GM19023 (cell line): ENCODE results near the gene GRAMD2A.

Experiments
- ATAC-seq: cut with Tn5 transposase; IDR thresholded peaks from one replicate; pipeline ENCODE4 v1.9.1; 2021; ENCODE audit warnings: mild to moderate bottlenecking, moderate library complexity; ENCODE audit not compliant: unreplicated experiment

GRAMD2A gene

GRCh38 chr15:72197460-72198355, at the start of gene GRAMD2A:
TSS of gene GRAMD2A (minus strand) at chr15:72197787.
- no peak for ATAC-seq

- no peak for ATAC-seq
These were observed 45.3 kb upstream of the GRAMD2A start for GRCh38 chr15:72242775-72243370.

GRCh38 chr15:72239652-72240051, 42.1 kb upstream of the GRAMD2A start:
- no peak for ATAC-seq

GRCh38 chr15:72238586-72238985, 41.0 kb upstream of the GRAMD2A start:
- no peak for ATAC-seq

- no peak for ATAC-seq
These were observed 40.3 kb upstream of the GRAMD2A start for GRCh38 chr15:72237853-72238224.

- peak; percentile 82 for ATAC-seq
These were observed 39.7 kb upstream of the GRAMD2A start for GRCh38 chr15:72237029-72237852.

- no peak for ATAC-seq
These were observed 38.9 kb upstream of the GRAMD2A start for GRCh38 chr15:72236381-72237003.

- ATAC-seq: no peak
These were observed 37.7 kb upstream of the GRAMD2A start for GRCh38 chr15:72235298-72235697.

GRCh38 chr15:72233769-72234168, 36.2 kb upstream of the GRAMD2A start:
- ATAC-seq: no peak

GRCh38 chr15:72231833-72232478, 34.4 kb upstream of the GRAMD2A start:
- ATAC-seq: no peak

GRCh38 chr15:72231066-72231832, 33.7 kb upstream of the GRAMD2A start, which contains the start of gene PKM:
TSS of gene PKM (minus strand) at chr15:72231190. CDS start at chr15:72219097, 12,093 bp downstream.
- ATAC-seq: peak; percentile 45

GRCh38 chr15:72230197-72231065, 32.8 kb upstream of the GRAMD2A start:
- no peak for ATAC-seq

- no peak for ATAC-seq
These were observed 32.3 kb upstream of the GRAMD2A start for GRCh38 chr15:72229947-72230196.

GRCh38 chr15:72229076-72229946, 31.7 kb upstream of the GRAMD2A start:
- no peak for ATAC-seq

- ATAC-seq: no peak
These were observed 30.1 kb upstream of the GRAMD2A start for GRCh38 chr15:72227720-72228119.

GRCh38 chr15:72227192-72227586, 29.6 kb upstream of the GRAMD2A start:
- no peak for ATAC-seq

- ATAC-seq: no peak
These were observed 25.7 kb upstream of the GRAMD2A start for GRCh38 chr15:72223278-72223677.

- ATAC-seq: no peak
These were observed 24.8 kb upstream of the GRAMD2A start for GRCh38 chr15:72222393-72222792.
